ENCODE measurements around the gene HLF. TPM values are rescaled to one million over a fixed set of nuclear protein-coding genes. Genes with fewer than 3 reads are reported as not detected.

The HLF gene
- total RNA-seq, 1 donor from 2014 or later = 0.51 TPM

DNA sequence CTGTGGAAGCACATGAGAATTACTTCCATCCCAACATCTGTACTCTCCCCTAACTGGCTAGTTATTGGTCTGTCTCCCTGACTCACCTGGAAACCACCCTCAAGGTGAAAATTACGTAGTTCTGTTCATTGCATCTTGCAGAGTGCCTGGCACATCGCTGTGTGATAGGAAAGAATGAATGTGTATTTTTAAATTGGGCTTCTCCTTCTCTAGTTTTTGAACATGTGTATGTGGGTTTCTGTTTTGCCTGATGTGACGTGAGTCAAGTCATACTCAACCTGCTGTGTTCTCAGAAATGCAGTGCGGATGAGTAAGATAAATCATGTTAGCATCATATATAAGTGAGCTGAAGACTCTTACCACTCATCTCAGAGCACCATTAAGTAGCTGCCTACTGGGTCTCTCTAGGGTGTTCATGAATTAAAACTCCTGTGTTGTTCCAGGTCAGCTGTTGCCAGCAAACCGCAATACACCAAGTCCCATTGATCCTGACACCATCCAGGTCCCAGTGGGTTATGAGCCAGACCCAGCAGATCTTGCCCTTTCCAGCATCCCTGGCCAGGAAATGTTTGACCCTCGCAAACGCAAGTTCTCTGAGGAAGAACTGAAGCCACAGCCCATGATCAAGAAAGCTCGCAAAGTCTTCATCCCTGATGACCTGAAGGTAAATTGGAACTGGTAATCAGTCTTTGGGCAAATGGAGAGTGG is 50.2 kb downstream of the HLF start:
- DNase-seq (ENCODE audit: extremely low spot score, unreplicated experiment) = no peak
- Mint-ChIP-seq H3K4me1 (ENCODE audit: unreplicated experiment) (no peaks in the 10 kb centered on the region), H3K27me3 (ENCODE audit: unreplicated experiment) (peaks cover 6% of the 10 kb centered on the region), H3K27ac (ENCODE audit: unreplicated experiment) (no peak overlapping the region), H3K36me3 (ENCODE audit: unreplicated experiment) (no peaks in the 10 kb centered on the region), H3K9me3 (ENCODE audit: unreplicated experiment) (no peaks in the 10 kb centered on the region), H3K4me3 (ENCODE audit: unreplicated experiment) (no peak overlapping the region)
- TF ChIP-seq, protein P1, sequence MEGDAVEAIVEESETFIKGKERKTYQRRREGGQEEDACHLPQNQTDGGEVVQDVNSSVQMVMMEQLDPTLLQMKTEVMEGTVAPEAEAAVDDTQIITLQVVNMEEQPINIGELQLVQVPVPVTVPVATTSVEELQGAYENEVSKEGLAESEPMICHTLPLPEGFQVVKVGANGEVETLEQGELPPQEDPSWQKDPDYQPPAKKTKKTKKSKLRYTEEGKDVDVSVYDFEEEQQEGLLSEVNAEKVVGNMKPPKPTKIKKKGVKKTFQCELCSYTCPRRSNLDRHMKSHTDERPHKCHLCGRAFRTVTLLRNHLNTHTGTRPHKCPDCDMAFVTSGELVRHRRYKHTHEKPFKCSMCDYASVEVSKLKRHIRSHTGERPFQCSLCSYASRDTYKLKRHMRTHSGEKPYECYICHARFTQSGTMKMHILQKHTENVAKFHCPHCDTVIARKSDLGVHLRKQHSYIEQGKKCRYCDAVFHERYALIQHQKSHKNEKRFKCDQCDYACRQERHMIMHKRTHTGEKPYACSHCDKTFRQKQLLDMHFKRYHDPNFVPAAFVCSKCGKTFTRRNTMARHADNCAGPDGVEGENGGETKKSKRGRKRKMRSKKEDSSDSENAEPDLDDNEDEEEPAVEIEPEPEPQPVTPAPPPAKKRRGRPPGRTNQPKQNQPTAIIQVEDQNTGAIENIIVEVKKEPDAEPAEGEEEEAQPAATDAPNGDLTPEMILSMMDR (IDR thresholded peaks at IDR 0.05) = no peak

DNA sequence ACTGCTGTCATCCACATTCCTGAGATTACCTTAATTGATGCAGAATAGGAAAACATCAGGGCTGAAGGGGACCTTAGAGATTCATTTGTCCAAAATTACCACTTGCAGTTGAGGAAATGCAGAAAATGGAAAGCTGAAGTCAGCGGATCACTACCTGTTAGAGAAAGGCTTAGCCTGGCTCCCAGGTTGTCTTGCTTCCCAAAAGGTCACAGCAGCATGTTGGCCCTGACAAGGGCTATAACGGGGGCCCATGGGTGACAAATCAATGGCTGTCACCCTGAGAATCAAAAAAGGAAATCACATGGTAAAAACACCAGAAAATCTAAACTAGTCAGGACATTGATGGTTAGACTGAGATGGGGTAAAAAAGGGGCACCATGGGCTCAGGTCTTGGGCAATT is 51.7 kb downstream of the HLF start:
- TF ChIP-seq, protein P1 (IDR thresholded peaks at IDR 0.05) = no peak
- H3K4me1 Mint-ChIP-seq (ENCODE audit: unreplicated experiment) = no peaks in the 10 kb centered on the region
- H3K4me3 Mint-ChIP-seq (ENCODE audit: unreplicated experiment) = no peak overlapping the region
- no peak for DNase-seq (ENCODE audit: extremely low spot score, unreplicated experiment)
- H3K27me3 Mint-ChIP-seq (ENCODE audit: unreplicated experiment) = peaks cover 4% of the 10 kb centered on the region
- H3K9me3 Mint-ChIP-seq (ENCODE audit: unreplicated experiment) = no peaks in the 10 kb centered on the region
- H3K36me3 Mint-ChIP-seq (ENCODE audit: unreplicated experiment) = no peaks in the 10 kb centered on the region
- H3K27ac Mint-ChIP-seq (ENCODE audit: unreplicated experiment) = no peak overlapping the region

DNA sequence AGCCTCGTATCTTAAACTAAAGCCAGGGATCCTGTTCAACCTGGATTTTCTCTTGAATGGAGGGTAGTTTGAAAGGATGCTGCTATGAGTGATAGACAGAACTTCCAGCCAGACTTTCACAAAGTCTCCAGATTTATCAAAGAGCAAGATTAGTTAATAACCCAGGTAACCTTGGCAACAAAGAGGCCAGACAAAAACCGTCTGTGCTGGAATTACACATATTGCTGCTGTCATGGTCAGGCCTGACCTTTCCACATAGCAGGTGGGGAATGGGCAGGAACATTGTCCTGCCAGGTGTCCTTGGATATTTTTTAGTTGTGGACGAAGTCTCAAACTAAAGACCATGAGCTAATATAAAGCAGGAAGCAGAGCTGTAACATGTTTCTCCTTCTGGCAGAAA is 52.5 kb downstream of the HLF start:
- peaks cover 4% of the 10 kb centered on the region for H3K27me3 Mint-ChIP-seq (ENCODE audit: unreplicated experiment)
- no peak overlapping the region for H3K4me3 Mint-ChIP-seq (ENCODE audit: unreplicated experiment)
- no peaks in the 10 kb centered on the region for H3K4me1 Mint-ChIP-seq (ENCODE audit: unreplicated experiment)
- H3K9me3 Mint-ChIP-seq (ENCODE audit: unreplicated experiment) = no peaks in the 10 kb centered on the region
- DNase-seq (ENCODE audit: extremely low spot score, unreplicated experiment) = no peak
- no peaks in the 10 kb centered on the region for H3K36me3 Mint-ChIP-seq (ENCODE audit: unreplicated experiment)
- H3K27ac Mint-ChIP-seq (ENCODE audit: unreplicated experiment) = no peak overlapping the region
- TF ChIP-seq, protein P1 (IDR thresholded peaks at IDR 0.05) = no peak

DNA sequence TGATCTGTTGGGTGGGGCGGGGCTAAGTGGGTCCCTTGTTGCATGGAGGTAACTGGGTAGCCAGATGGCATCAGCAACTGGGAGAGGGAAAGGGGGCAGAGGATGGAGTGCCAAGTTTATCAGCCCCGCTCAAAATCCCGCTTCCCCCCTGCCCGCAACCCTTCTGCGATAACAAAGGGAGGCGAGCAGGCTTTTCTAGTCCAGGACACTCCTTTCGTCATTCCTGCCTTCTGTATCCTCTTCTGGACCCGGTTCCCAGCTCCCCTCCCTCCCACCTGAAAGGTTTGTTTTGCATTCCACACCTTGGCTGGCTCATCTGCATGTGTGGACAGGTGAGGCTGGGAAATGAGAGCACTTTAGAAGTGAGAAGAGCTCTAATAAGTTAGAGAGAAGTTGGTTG is 53.3 kb downstream of the HLF start:
- TF ChIP-seq, protein P1 (IDR thresholded peaks at IDR 0.05) = no peak

DNA sequence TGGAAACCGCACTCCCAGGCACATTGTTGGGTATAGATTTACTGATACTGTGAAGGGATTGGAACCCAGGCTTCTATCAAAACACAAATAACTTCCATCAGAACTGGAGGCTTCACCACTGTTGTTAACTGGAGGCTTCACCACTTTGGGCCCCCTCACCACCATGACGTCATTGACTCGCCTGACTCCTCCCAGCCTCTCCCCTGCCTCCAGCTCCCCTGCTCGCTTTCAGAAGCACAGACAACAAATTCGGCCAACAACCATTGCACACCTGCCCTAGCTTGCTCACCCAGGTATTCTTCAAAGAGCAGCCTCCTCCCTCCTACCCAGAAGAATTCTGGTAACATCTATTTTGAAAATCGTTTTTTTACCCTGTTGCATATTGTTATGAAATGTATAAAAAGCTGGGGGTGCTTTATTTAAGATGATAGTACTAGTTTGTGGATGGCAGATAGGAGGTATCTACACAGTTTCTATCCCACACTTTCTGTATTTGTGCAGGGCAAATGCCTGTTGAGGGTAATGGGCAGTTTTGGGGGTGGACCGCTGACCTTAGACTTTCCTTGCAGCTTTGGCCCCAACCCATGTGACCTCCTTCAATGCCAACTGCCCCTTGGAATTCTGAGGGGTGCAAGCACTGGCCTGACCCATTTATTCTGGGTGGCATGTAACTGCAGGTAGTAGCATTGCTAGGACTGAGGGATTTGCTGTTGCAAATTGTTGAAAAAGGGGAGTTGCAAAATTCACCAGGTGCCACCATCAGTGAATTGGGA is 54.1 kb downstream of the HLF start:
- Mint-ChIP-seq H3K4me3 (ENCODE audit: unreplicated experiment) (no peak overlapping the region), H3K4me1 (ENCODE audit: unreplicated experiment) (no peaks in the 10 kb centered on the region), H3K27ac (ENCODE audit: unreplicated experiment) (no peak overlapping the region), H3K27me3 (ENCODE audit: unreplicated experiment) (no peaks in the 10 kb centered on the region), H3K36me3 (ENCODE audit: unreplicated experiment) (no peaks in the 10 kb centered on the region), H3K9me3 (ENCODE audit: unreplicated experiment) (no peaks in the 10 kb centered on the region)
- TF ChIP-seq, protein P1 (IDR thresholded peaks at IDR 0.05) = no peak
- DNase-seq (ENCODE audit: extremely low spot score, unreplicated experiment) = no peak

More for the DNA sequence above, 53.3 kb downstream of the HLF start:
- Mint-ChIP-seq H3K4me1 (ENCODE audit: unreplicated experiment) (no peaks in the 10 kb centered on the region), H3K9me3 (ENCODE audit: unreplicated experiment) (no peaks in the 10 kb centered on the region), H3K27me3 (ENCODE audit: unreplicated experiment) (peaks cover 1% of the 10 kb centered on the region), H3K36me3 (ENCODE audit: unreplicated experiment) (no peaks in the 10 kb centered on the region), H3K27ac (ENCODE audit: unreplicated experiment) (no peak overlapping the region), H3K4me3 (ENCODE audit: unreplicated experiment) (no peak overlapping the region)
- no peak for DNase-seq (ENCODE audit: extremely low spot score, unreplicated experiment)

Measured in osteocyte (in vitro differentiated cells).